Cardiac septum (tissue), 1 donor: ENCODE measurements around the gene FAM89B. TPM values are rescaled to one million over a fixed set of nuclear protein-coding genes. Genes with fewer than 3 reads are reported as not detected.
A peak's percentile ranks its signal among the peaks of the same experiment; 100 is the strongest.

Experiments used
- DNase-seq: peaks from one replicate; pipeline ENCODE4 v3.0.0-alpha.2; 2020; ENCODE audit warnings: low spot score
- intact Hi-C: fragments of 100-400 bp; cut with DNase I; formaldehyde crosslinking; loops from one replicate; pipeline ENCODE4 v1.14.0; 2022
- total RNA-seq: library from RNA; stranded (reverse); fragmentation: NEBNext Ultra II Directional; extraction: Animal tissue kit (Norgen Biotek cat#: 25700); gene quantifications from one replicate; pipeline ENCODE4 v1.2.1, GENCODE V29; 2021
- donor health status: DM: no; HTN: no; CAD: no.

The FAM89B gene
- total RNA-seq, 1 donor from 2014 or later: 47.4 TPM

GRCh38 chr11:65538232-65538914, 34.0 kb upstream of the FAM89B start:
- intact Hi-C loops: no loop called here
- no peak for DNase-seq

GRCh38 chr11:65538915-65539743, 33.2 kb upstream of the FAM89B start:
- intact Hi-C loops: no loop called here
- no peak for DNase-seq

GRCh38 chr11:65539744-65540289, 32.5 kb upstream of the FAM89B start:
- intact Hi-C loops: loop anchor here (2.0 to 5.0 kb wide), 3 partner anchors 17 to 47 kb away; partner anchors contain the start of gene FAM89B
- DNase-seq: no peak

GRCh38 chr11:65540290-65541092, 31.8 kb upstream of the FAM89B start:
- intact Hi-C loops: loop anchor here (2.0 to 5.0 kb wide), 3 partner anchors 16 to 47 kb away; partner anchors contain the start of gene FAM89B
- DNase-seq: peak; percentile 97

- intact Hi-C loops: loop anchor here (2.0 to 5.0 kb wide), 3 partner anchors 15 to 46 kb away; partner anchors contain the start of gene FAM89B
- DNase-seq: no peak
These were observed 31.0 kb upstream of the FAM89B start for GRCh38 chr11:65541093-65541982.

GRCh38 chr11:65542738-65543390, 29.5 kb upstream of the FAM89B start:
- no peak for DNase-seq
- intact Hi-C loops: loop anchor here (5.0 kb wide), 1 partner anchor 44 kb away; no protein-coding TSS in a partner anchor

- no peak for DNase-seq
- intact Hi-C loops: no loop called here
These were observed 26.5 kb upstream of the FAM89B start for GRCh38 chr11:65545853-65546216.

GRCh38 chr11:65546217-65546958, 25.9 kb upstream of the FAM89B start:
- intact Hi-C loops: no loop called here
- DNase-seq: peak; percentile 96

- DNase-seq: no peak
- intact Hi-C loops: no loop called here
These were observed 24.8 kb upstream of the FAM89B start for GRCh38 chr11:65547446-65548125.

GRCh38 chr11:65548395-65548794, 23.9 kb upstream of the FAM89B start:
- intact Hi-C loops: no loop called here
- no peak for DNase-seq

- intact Hi-C loops: no loop called here
- no peak for DNase-seq
These were observed 23.2 kb upstream of the FAM89B start for GRCh38 chr11:65549096-65549495.

GRCh38 chr11:65551572-65552387, 20.6 kb upstream of the FAM89B start:
- intact Hi-C loops: no loop called here
- no peak for DNase-seq

- no peak for DNase-seq
These were observed 19.9 kb upstream of the FAM89B start for GRCh38 chr11:65552388-65552951.

GRCh38 chr11:65553301-65554001, 18.9 kb upstream of the FAM89B start:
- DNase-seq: no peak
- intact Hi-C loops: no loop called here

More at GRCh38 chr11:65552388-65552951, 19.9 kb upstream of the FAM89B start:
- intact Hi-C loops: no loop called here
